Hepatocyte (in vitro differentiated cells): ENCODE results near the gene WASF2. TPM values are rescaled to one million over a fixed set of nuclear protein-coding genes. Genes with fewer than 3 reads are reported as not detected.

Experiments used
- DNase-seq: peaks from one replicate; pipeline ENCODE4 v3.0.0-alpha.2; 2016; ENCODE audit warnings: low spot score
- H2AFZ ChIP-seq: fragments of 200-600 bp; sonication (generic); 2 replicates; pipeline ENCODE4 v1.6.0; 2016; ENCODE audit warnings: antibody characterized with exemption, mild to moderate bottlenecking
- H3K27ac ChIP-seq: fragments of 200-600 bp; sonication (generic); 2 replicates; pipeline ENCODE4 v1.5.1; 2016; ENCODE audit warnings: mild to moderate bottlenecking
- H3K27me3 ChIP-seq: fragments of 200-600 bp; sonication (generic); 2 replicates; pipeline ENCODE4 v1.6.1; 2016
- H3K36me3 ChIP-seq: fragments of 200-600 bp; sonication (generic); replicated peaks from 2 replicates; pipeline ENCODE4 v1.5.1; 2016; ENCODE audit warnings: low read depth; ENCODE audit not compliant: insufficient read depth
- H3K4me1 ChIP-seq: fragments of 200-600 bp; sonication (generic); 2 replicates; pipeline ENCODE4 v1.5.1; 2016; ENCODE audit warnings: mild to moderate bottlenecking, moderate library complexity; ENCODE audit not compliant: insufficient read depth
- H3K4me2 ChIP-seq: fragments of 200-600 bp; sonication (generic); 2 replicates; pipeline ENCODE4 v1.6.0; 2016
- H3K4me3 ChIP-seq: fragments of 200-600 bp; sonication (generic); 2 replicates; pipeline ENCODE4 v1.5.1; 2016; ENCODE audit warnings: mild to moderate bottlenecking
- H3K79me2 ChIP-seq: fragments of 200-600 bp; sonication (generic); 2 replicates; pipeline ENCODE4 v1.6.0; 2017; ENCODE audit warnings: mild to moderate bottlenecking
- H3K9me2 ChIP-seq: fragments of 200-600 bp; sonication (generic); replicated peaks from 2 replicates; pipeline ENCODE4 v1.6.0; 2017; ENCODE audit warnings: mild to moderate bottlenecking; ENCODE audit not compliant: insufficient read depth
- H3K9me3 ChIP-seq: fragments of 200-600 bp; sonication (generic); 2 replicates; pipeline ENCODE4 v1.5.1; 2016; ENCODE audit warnings: low read depth, mild to moderate bottlenecking
- H4K20me1 ChIP-seq: fragments of 200-600 bp; sonication (generic); 2 replicates; pipeline ENCODE4 v1.6.0; 2016; ENCODE audit warnings: mild to moderate bottlenecking; ENCODE audit not compliant: insufficient read depth, poor library complexity, severe bottlenecking
- EZH2 ChIP-seq: fragments of 200-600 bp; sonication (generic); IDR thresholded peaks from 2 replicates; pipeline ENCODE4 v1.6.1; 2016; ENCODE audit warnings: antibody characterized with exemption, mild to moderate bottlenecking, borderline replicate concordance
- EZH2phosphoT487 ChIP-seq: fragments of 200-600 bp; sonication (generic); IDR thresholded peaks from one replicate; pipeline ENCODE4 v1.6.1; 2018; ENCODE audit warnings: antibody characterized with exemption, mild to moderate bottlenecking, low read depth, moderate library complexity; ENCODE audit not compliant: unreplicated experiment, severe bottlenecking
- WGBS: methylation state at CpG from one replicate; pipeline ENCODE4 v1.1.6; 2016; ENCODE audit warnings: low lambda C conversion rate; ENCODE audit errors: missing lambda C conversion rate; 5-methylcytosine and 5-hydroxymethylcytosine counted together
- polyA plus RNA-seq: library from polyadenylated mRNA; unstranded; fragments of >200 nt; fragmentation: Nextera tagmentation; extraction: Ambion mirVana; gene quantifications from 2 replicates; pipeline ENCODE4 v1.2.1, GENCODE V29; 2016
- total RNA-seq: library from RNA; depleted of rRNA; stranded (reverse); fragments of >200 nt; gene quantifications from 2 replicates; pipeline ENCODE4 v1.2.3, GENCODE V29; 2014
- TF ChIP-seq, protein P1 (sequence below): fragments of 200-600 bp; sonication (generic); IDR thresholded peaks from 2 replicates; pipeline ENCODE4 v1.5.1; 2016; ENCODE audit warnings: antibody characterized with exemption, mild to moderate bottlenecking; ENCODE audit not compliant: poor library complexity

The WASF2 gene
- total and polyA plus RNA-seq, 2 experiments from 2014 or later, result 28.5 to 45.6 TPM

DNA sequence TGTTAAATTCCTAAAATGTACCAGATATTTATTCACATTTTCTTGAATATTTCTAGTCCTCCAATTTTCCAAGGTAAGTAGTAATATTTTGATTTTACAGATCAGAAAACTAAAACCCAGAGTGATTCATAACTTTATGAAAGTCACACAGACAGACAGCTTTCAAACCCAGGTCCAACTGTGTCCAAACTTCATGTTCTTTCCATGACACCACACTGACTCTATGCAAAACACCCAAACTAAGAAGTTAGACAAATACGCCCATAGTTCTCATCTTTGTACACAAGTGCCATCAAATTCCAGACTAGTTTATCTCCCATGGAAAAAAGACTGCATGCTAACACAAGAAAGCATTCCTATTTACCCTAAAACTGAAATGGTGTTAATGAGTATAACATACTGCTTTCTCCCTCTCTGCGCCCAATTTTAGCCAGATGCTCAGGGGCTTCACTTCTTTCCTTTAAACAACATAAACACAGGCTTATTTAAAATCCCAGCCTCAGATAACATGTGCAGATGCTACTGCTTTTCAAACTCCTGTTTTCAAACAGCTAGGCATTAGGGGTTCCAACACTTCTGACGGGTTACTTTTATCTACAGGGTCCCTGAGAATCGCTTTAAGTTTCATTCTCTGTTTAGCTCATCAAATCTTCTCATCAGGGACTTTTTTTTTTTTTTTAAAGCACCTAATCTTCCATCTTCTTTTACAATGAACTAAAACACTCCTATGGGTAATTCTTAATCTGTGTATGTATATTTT is 44.6 kb downstream of the WASF2 start:
- Histone ChIP-seq H3K79me2 (peaks cover 95% of the 10 kb centered on the region), H3K9me2 (no peaks in the 10 kb centered on the region), H3K9me3 (no peaks in the 10 kb centered on the region), H2AFZ (no peak overlapping the region), H3K36me3 (no peaks in the 10 kb centered on the region), H4K20me1 (peaks cover 39% of the 10 kb centered on the region), H3K4me2 (no peak overlapping the region), H3K4me3 (no peak overlapping the region), H3K27me3 (no peaks in the 10 kb centered on the region), H3K4me1 (no peaks in the 10 kb centered on the region), H3K27ac (no peak overlapping the region)
- 61% methylated on average over 4 of the region's 4 CpGs for WGBS
- TF ChIP-seq, protein P1, sequence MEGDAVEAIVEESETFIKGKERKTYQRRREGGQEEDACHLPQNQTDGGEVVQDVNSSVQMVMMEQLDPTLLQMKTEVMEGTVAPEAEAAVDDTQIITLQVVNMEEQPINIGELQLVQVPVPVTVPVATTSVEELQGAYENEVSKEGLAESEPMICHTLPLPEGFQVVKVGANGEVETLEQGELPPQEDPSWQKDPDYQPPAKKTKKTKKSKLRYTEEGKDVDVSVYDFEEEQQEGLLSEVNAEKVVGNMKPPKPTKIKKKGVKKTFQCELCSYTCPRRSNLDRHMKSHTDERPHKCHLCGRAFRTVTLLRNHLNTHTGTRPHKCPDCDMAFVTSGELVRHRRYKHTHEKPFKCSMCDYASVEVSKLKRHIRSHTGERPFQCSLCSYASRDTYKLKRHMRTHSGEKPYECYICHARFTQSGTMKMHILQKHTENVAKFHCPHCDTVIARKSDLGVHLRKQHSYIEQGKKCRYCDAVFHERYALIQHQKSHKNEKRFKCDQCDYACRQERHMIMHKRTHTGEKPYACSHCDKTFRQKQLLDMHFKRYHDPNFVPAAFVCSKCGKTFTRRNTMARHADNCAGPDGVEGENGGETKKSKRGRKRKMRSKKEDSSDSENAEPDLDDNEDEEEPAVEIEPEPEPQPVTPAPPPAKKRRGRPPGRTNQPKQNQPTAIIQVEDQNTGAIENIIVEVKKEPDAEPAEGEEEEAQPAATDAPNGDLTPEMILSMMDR, result no peak
- TF ChIP-seq EZH2 (no peak), EZH2phosphoT487 (no peak)
- DNase-seq, result no peak

DNA sequence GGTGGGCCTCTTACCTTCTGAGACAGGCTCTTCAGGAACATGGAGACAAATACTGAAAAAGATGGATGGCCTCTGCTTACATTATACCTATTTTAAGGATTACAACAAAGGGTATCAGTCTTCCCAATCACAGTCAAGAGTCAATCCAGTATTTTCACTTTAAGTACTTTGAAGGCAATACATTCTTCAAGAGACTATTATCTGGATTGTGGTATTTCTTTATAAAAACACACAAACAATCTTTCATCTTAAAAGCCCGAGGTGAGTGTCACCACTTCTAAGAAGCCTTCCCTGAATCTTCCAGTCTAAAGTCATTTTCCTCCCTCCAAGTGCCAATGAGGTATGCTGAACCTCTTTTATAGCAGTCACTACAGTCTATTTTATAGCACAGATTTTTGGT is 45.3 kb downstream of the WASF2 start:
- no peaks in the 10 kb centered on the region for H3K36me3 ChIP-seq
- no peaks in the 10 kb centered on the region for H3K9me3 ChIP-seq
- no peak for DNase-seq
- no peaks in the 10 kb centered on the region for H3K27me3 ChIP-seq
- peaks cover 95% of the 10 kb centered on the region for H3K79me2 ChIP-seq
- H3K4me3 ChIP-seq, result no peak overlapping the region
- no peak overlapping the region for H3K27ac ChIP-seq
- WGBS, result 37% methylated on average over 1 of the region's 1 CpG
- H3K4me1 ChIP-seq, result no peaks in the 10 kb centered on the region
- TF ChIP-seq EZH2, result no peak
- no peak for TF ChIP-seq EZH2phosphoT487
- TF ChIP-seq, protein P1, result no peak
- peaks cover 46% of the 10 kb centered on the region for H4K20me1 ChIP-seq
- H3K4me2 ChIP-seq, result no peak overlapping the region
- no peaks in the 10 kb centered on the region for H3K9me2 ChIP-seq
- no peak overlapping the region for H2AFZ ChIP-seq

DNA sequence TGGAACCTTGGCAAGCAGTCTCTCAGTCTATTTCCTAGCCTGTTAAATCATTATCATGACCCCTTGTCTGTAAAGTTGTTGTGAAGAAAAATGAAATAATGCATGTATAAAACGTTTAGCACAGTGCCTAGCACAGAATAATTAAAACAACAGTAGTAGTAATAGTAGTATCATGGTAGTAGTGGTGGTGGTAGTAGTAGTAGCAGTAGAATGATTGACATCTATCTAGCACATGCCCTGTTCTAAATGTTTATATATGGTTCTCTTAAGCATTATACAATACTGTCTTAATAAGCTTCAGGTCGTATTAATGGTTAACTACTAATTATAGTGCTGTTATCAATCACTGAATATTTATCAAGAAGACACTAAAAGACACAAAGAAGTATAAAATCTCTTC is 50.8 kb downstream of the WASF2 start:
- no peak overlapping the region for H3K4me2 ChIP-seq
- H3K27ac ChIP-seq, result no peak overlapping the region
- no peaks in the 10 kb centered on the region for H3K9me2 ChIP-seq
- no peak for DNase-seq
- peaks cover 95% of the 10 kb centered on the region for H3K79me2 ChIP-seq
- H3K4me1 ChIP-seq, result peaks cover 10% of the 10 kb centered on the region
- WGBS, result 56% methylated on average over 2 of the region's 2 CpGs
- H3K27me3 ChIP-seq, result no peaks in the 10 kb centered on the region
- no peaks in the 10 kb centered on the region for H3K9me3 ChIP-seq
- peaks cover 51% of the 10 kb centered on the region for H4K20me1 ChIP-seq
- no peak overlapping the region for H3K4me3 ChIP-seq
- no peak overlapping the region for H2AFZ ChIP-seq
- H3K36me3 ChIP-seq, result no peaks in the 10 kb centered on the region
- TF ChIP-seq EZH2phosphoT487 (no peak), EZH2 (no peak)
- TF ChIP-seq, protein P1, result no peak
